IMR-90 (cell line): Measurements from ENCODE around the gene SAP30BP. TPM values are rescaled to one million over a fixed set of nuclear protein-coding genes. Genes with fewer than 3 reads are reported as not detected.

Source experiments
- ATAC-seq: fragments of 200-7000 bp; cut with Tn5 transposase; 2 replicates; pipeline ENCODE4 v1.9.1; 2020; ENCODE audit warnings: low read depth, mild to moderate bottlenecking, moderate library complexity
- BruUV-seq: library from RNA; stranded (reverse); fragments of 400-500 nt; replicated peaks from 2 replicates; lab custom pipeline; 2021; lab: Mats Ljungman, UMichigan
- CTCF ChIA-PET: fragments of 300-600 bp; formaldehyde crosslinking; extraction: SDS; loops from one replicate; lab custom pipeline; 2021; ENCODE audit warnings: antibody characterized with exemption; lab: Yijun Ruan, JAX
- POLR2A ChIA-PET: fragments of 300-600 bp; sonication (Branson Sonifier 250); formaldehyde crosslinking; loops from one replicate; lab custom pipeline; 2022; ENCODE audit warnings: antibody characterized with exemption; ENCODE audit not compliant: unreplicated experiment; lab: Charles Lee
- DNase-seq: peaks from one replicate; pipeline ENCODE4 v3.0.0; 2013
- H2AFZ ChIP-seq: replicated peaks from 2 replicates; pipeline ENCODE3; 2013; ENCODE audit warnings: low read length, mild to moderate bottlenecking; ENCODE audit not compliant: poor library complexity
- H2AK5ac ChIP-seq: 2 replicates; pipeline ENCODE4 v1.6.1; 2013; ENCODE audit warnings: low read depth, low read length, inconsistent platforms
- H2AK9ac ChIP-seq: replicated peaks from 2 replicates; pipeline ENCODE3; 2013; ENCODE audit warnings: mild to moderate bottlenecking, low read depth, low read length, moderate library complexity; ENCODE audit not compliant: poor library complexity
- H2BK120ac ChIP-seq: 2 replicates; pipeline ENCODE4 v1.6.1; 2013; ENCODE audit warnings: low read depth, low read length, inconsistent platforms
- H2BK15ac ChIP-seq: 3 replicates; pipeline ENCODE4 v1.6.1; 2013; ENCODE audit warnings: low read depth, low read length, inconsistent platforms
- H2BK20ac ChIP-seq: 2 replicates; pipeline ENCODE4 v1.6.1; 2013; ENCODE audit warnings: low read depth, mild to moderate bottlenecking, inconsistent platforms, low read length, moderate library complexity
- H2BK5ac ChIP-seq: 2 replicates; pipeline ENCODE4 v1.6.1; 2013; ENCODE audit warnings: mild to moderate bottlenecking, low read depth, low read length, inconsistent platforms; ENCODE audit not compliant: poor library complexity, severe bottlenecking
- H3K14ac ChIP-seq: replicated peaks from 2 replicates; pipeline ENCODE4 v1.6.1; 2013; ENCODE audit warnings: low read depth, low read length, inconsistent platforms
- H3K18ac ChIP-seq: 2 replicates; pipeline ENCODE4 v1.6.1; 2013; ENCODE audit warnings: low read depth, low read length, control low read depth
- H3K23ac ChIP-seq: 2 replicates; pipeline ENCODE4 v1.6.1; 2013; ENCODE audit warnings: low read depth, low read length, inconsistent platforms
- H3K27ac ChIP-seq: 2 replicates; pipeline ENCODE4 v1.5.1; 2013; ENCODE audit warnings: mild to moderate bottlenecking, control low read depth, low read length; ENCODE audit not compliant: insufficient read depth
- H3K27me3 ChIP-seq: 2 replicates; pipeline ENCODE4 v1.6.1; 2013; ENCODE audit warnings: low read length; ENCODE audit not compliant: control insufficient read depth, insufficient read depth
- H3K36me3 ChIP-seq: 2 replicates; pipeline ENCODE4 v1.6.1; 2013; ENCODE audit warnings: low read length, mixed read lengths; ENCODE audit not compliant: control insufficient read depth, insufficient read depth
- H3K4ac ChIP-seq: 2 replicates; pipeline ENCODE4 v1.6.1; 2013; ENCODE audit warnings: low read depth, low read length, inconsistent platforms
- H3K4me1 ChIP-seq: 2 replicates; pipeline ENCODE4 v1.6.1; 2013; ENCODE audit warnings: low read length, mixed read lengths; ENCODE audit not compliant: control insufficient read depth, insufficient read depth
- H3K4me2 ChIP-seq: 2 replicates; pipeline ENCODE4 v1.6.1; 2013; ENCODE audit warnings: low read depth, mild to moderate bottlenecking, control low read depth, low read length, moderate library complexity
- H3K4me3 ChIP-seq: 2 replicates; pipeline ENCODE4 v1.5.1; 2013; ENCODE audit warnings: low read depth, mild to moderate bottlenecking, control low read depth, low read length, moderate library complexity; ENCODE audit not compliant: insufficient read depth
- H3K56ac ChIP-seq: 2 replicates; pipeline ENCODE4 v1.6.1; 2013; ENCODE audit warnings: low read length, inconsistent platforms; ENCODE audit not compliant: insufficient read depth; ENCODE audit errors: extremely low read depth
- H3K79me1 ChIP-seq, 2 experiments: 2 replicates each; pipeline ENCODE4 v1.6.1; 2013; ENCODE audit warnings: low read length in 2 of 2, inconsistent platforms in 1 of 2, low read depth in 1 of 2
- H3K9ac ChIP-seq: 2 replicates; pipeline ENCODE4 v1.6.1; 2013; ENCODE audit warnings: low read depth, low read length, control low read depth
- H3K9me1 ChIP-seq: 2 replicates; pipeline ENCODE4 v1.6.1; 2013; ENCODE audit warnings: low read length, inconsistent platforms; ENCODE audit not compliant: insufficient read depth
- H3K9me3 ChIP-seq: 2 replicates; pipeline ENCODE4 v1.6.1; 2013; ENCODE audit warnings: low read length; ENCODE audit not compliant: control insufficient read depth, insufficient read depth
- H4K20me1 ChIP-seq: 2 replicates; pipeline ENCODE4 v1.6.1; 2013; ENCODE audit warnings: low read length, inconsistent platforms; ENCODE audit not compliant: insufficient read depth
- H4K5ac ChIP-seq: 2 replicates; pipeline ENCODE4 v1.6.1; 2013; ENCODE audit warnings: mild to moderate bottlenecking, low read depth, low read length, control low read depth
- H4K8ac ChIP-seq, 2 experiments: 2 replicates each; pipeline ENCODE4 v1.6.1; 2013; ENCODE audit warnings: low read depth in 2 of 2, low read length in 2 of 2, control low read depth in 1 of 2, inconsistent platforms in 1 of 2
- H4K91ac ChIP-seq: 2 replicates; pipeline ENCODE4 v1.6.1; 2013; ENCODE audit warnings: low read depth, low read length, inconsistent platforms; ENCODE audit not compliant: insufficient read depth
- MAFK ChIP-seq: IDR thresholded peaks from 2 replicates; pipeline ENCODE4 v1.6.1; 2012; ENCODE audit warnings: low read depth, low read length, improper control_type of control experiment
- RFX5 ChIP-seq: IDR thresholded peaks from 2 replicates; pipeline ENCODE4 v1.8.0; 2012; ENCODE audit warnings: low read depth, mild to moderate bottlenecking, low read length, moderate library complexity
- WGBS, 2 experiments: methylation state at CpG; one replicate each; pipeline versions ENCODE4 v1.1.5 to v1.1.7; 2013; ENCODE audit warnings: missing lambda C conversion rate in 2 of 2; ENCODE audit not compliant: insufficient read length in 1 of 2; ENCODE audit errors: extremely low coverage in 2 of 2; 5-methylcytosine and 5-hydroxymethylcytosine counted together
- dilution Hi-C: fragments of 300-500 bp; cut with HindIII; formaldehyde crosslinking; loops from one replicate; pipeline ENCODE4 v1.14.3; 2018; ENCODE audit warnings: low sequenced_read_pairs; ENCODE audit not compliant: unreplicated experiment
- in situ Hi-C: fragments of 300-500 bp; cut with MboI; formaldehyde crosslinking; loops from 3 replicates; pipeline ENCODE4 v1.14.3; 2019; ENCODE audit warnings: low sequenced_read_pairs, inconsistent platforms, mixed read lengths
- intact Hi-C: fragments of 100-400 bp; cut with micrococcal nuclease; formaldehyde crosslinking; loops from 2 replicates; pipeline ENCODE4 v1.10.0; 2022
- polyA plus RNA-seq, 3 experiments: library from polyadenylated mRNA; depleted of rRNA; stranded (reverse); fragments of >200 nt; gene quantifications; 2 replicates each; pipeline ENCODE4 v1.2.3, GENCODE V29; 2012; ENCODE audit warnings: low replicate concordance in 1 of 3
- total RNA-seq: library from RNA; depleted of rRNA; stranded (reverse); fragments of >200 nt; gene quantifications from 2 replicates; pipeline ENCODE4 v1.2.3, GENCODE V29; 2012

SAP30BP gene
- total and polyA plus RNA-seq, 2 of the 4 experiments (the other 2 are of a cell fraction) = 70.4 to 139 TPM

- ChIA-PET POLR2A (no interaction called here), CTCF (no interaction called here)
- Histone ChIP-seq H2BK120ac (no peak overlapping the region), H3K9me3 (no peaks in the 10 kb centered on the region), H2AK9ac (no peak overlapping the region), H2AK5ac (no peak overlapping the region), H3K27ac (no peak overlapping the region), H3K27me3 (peaks cover 53% of the 10 kb centered on the region), H3K79me1 (no peaks in the 10 kb centered on the region), H3K4me3 (no peak overlapping the region), H2BK20ac (no peak overlapping the region), H4K91ac (no peak overlapping the region), H3K23ac (no peak overlapping the region), H3K56ac (no peak overlapping the region), H2BK5ac (no peak overlapping the region), H3K4me2 (no peak overlapping the region), H4K8ac (no peak overlapping the region), H3K9me1 (no peaks in the 10 kb centered on the region), H4K5ac (no peak overlapping the region), H2BK15ac (no peak overlapping the region), H2AFZ (no peak overlapping the region), H4K20me1 (no peaks in the 10 kb centered on the region), H3K14ac (no peak overlapping the region), H3K4ac (no peak overlapping the region), H3K9ac (no peak overlapping the region), H3K18ac (no peak overlapping the region), H3K36me3 (no peaks in the 10 kb centered on the region), H3K4me1 (no peaks in the 10 kb centered on the region)
- ATAC-seq (no peak), DNase-seq (no peak)
- dilution Hi-C loops = no loop called here
- 100% methylated on average over 1 of the region's 9 CpGs; no CpG with 5 or more reads in 1 of the 2 experiments for WGBS, 2 experiments
- BruUV-seq = no TSS peak
- TF ChIP-seq RFX5 = no peak
- TF ChIP-seq MAFK = no peak
- in situ Hi-C loops = no loop called here
- intact Hi-C loops = no loop called here
Measured at GRCh38 chr17:75722542-75723095, 55.5 kb downstream of the SAP30BP start.
